CD8-positive, alpha-beta memory T cell (primary cell): ENCODE results near the gene PTCHD4. TPM values are rescaled to one million over a fixed set of nuclear protein-coding genes. Genes with fewer than 3 reads are reported as not detected.
"Not testable (repeated sequence)": the region's sequence is repeated elsewhere in the genome, so short reads cannot be mapped to it uniquely, and the experiment has no call there.

ENCODE experiments used
- CTCF ChIA-PET: fragments of 350-600 bp; sonication (Branson Sonifier 250); formaldehyde crosslinking; loops from one replicate; lab custom pipeline; 2021; ENCODE audit warnings: antibody characterized with exemption; lab: Charles Lee
- POLR2A ChIA-PET: fragments of 350-600 bp; sonication (Branson Sonifier 250); formaldehyde crosslinking; loops from one replicate; lab custom pipeline; 2021; ENCODE audit warnings: antibody characterized with exemption; lab: Charles Lee
- DNase-seq, 5 donors: peaks; one replicate each; pipeline versions ENCODE4 v3.0.0 to v3.0.0-alpha.2; 2020 to 2022; ENCODE audit warnings: mixed read lengths in 1 of 5
- H3K27ac ChIP-seq: one replicate; pipeline ENCODE4 v1.7.0; 2013; ENCODE audit warnings: low read depth, mild to moderate bottlenecking, low read length, moderate library complexity
- H3K27me3 ChIP-seq: 2 replicates; pipeline ENCODE4 v1.7.0; 2013; ENCODE audit warnings: low read length, mild to moderate bottlenecking; ENCODE audit not compliant: insufficient read depth, poor library complexity, severe bottlenecking
- H3K36me3 ChIP-seq: 2 replicates; pipeline ENCODE4 v1.7.0; 2013; ENCODE audit warnings: mild to moderate bottlenecking, low read length, moderate library complexity; ENCODE audit not compliant: insufficient read depth
- H3K4me1 ChIP-seq: 2 replicates; pipeline ENCODE4 v1.7.0; 2013; ENCODE audit warnings: mild to moderate bottlenecking, low read length, moderate library complexity; ENCODE audit not compliant: insufficient read depth
- H3K4me3 ChIP-seq: 2 replicates; pipeline ENCODE4 v1.7.0; 2013; ENCODE audit warnings: mild to moderate bottlenecking, low read length
- H3K9me3 ChIP-seq: 2 replicates; pipeline ENCODE4 v1.7.0; 2013; ENCODE audit warnings: mild to moderate bottlenecking, low read length
- H3K27ac Mint-ChIP-seq, 8 donors: one replicate each; pipeline ENCODE4 v1.8.0; 2020 to 2021; ENCODE audit warnings: mixed read lengths in 8 of 8, mild to moderate bottlenecking in 6 of 8, inconsistent platforms in 3 of 8, moderate library complexity in 3 of 8
- H3K27me3 Mint-ChIP-seq, 2 donors: one replicate each; pipeline ENCODE4 v1.8.0; 2020 to 2021; ENCODE audit warnings: mixed read lengths in 2 of 2, mild to moderate bottlenecking in 1 of 2, moderate library complexity in 1 of 2
- H3K36me3 Mint-ChIP-seq, 3 donors: one replicate each; pipeline ENCODE4 v1.8.0; 2020 to 2021; ENCODE audit warnings: mixed read lengths in 3 of 3, inconsistent platforms in 1 of 3, mild to moderate bottlenecking in 1 of 3
- H3K4me1 Mint-ChIP-seq, 3 donors: one replicate each; pipeline ENCODE4 v1.8.0; 2020 to 2021; ENCODE audit warnings: mixed read lengths in 3 of 3, inconsistent platforms in 1 of 3, mild to moderate bottlenecking in 1 of 3
- H3K4me3 Mint-ChIP-seq, 7 donors: one replicate each; pipeline ENCODE4 v1.8.0; 2020 to 2021; ENCODE audit warnings: mixed read lengths in 7 of 7, mild to moderate bottlenecking in 6 of 7, moderate library complexity in 4 of 7, inconsistent platforms in 2 of 7
- H3K9me3 Mint-ChIP-seq, 5 donors: one replicate each; pipeline ENCODE4 v1.8.0; 2020 to 2022; ENCODE audit warnings: mixed read lengths in 5 of 5, mild to moderate bottlenecking in 3 of 5, moderate library complexity in 2 of 5, inconsistent platforms in 1 of 5
- polyA plus RNA-seq: library from polyadenylated mRNA; unstranded; fragments of 300-500 nt; fragmentation: Illumina TruSeq; gene quantifications from one replicate; pipeline ENCODE4 v1.2.3, GENCODE V29; 2021
- total RNA-seq, 2 experiments: library from RNA; stranded (reverse); gene quantifications; one replicate each; pipeline ENCODE4 v1.2.3, GENCODE V29; 2021

PTCHD4 gene
- total and polyA plus RNA-seq, 3 experiments from 2014 or later, result not detected

GRCh38 chr6:48110436-48111142 is 408 bp downstream of the PTCHD4 start:
- H3K27ac ChIP-seq, result no peak overlapping the region
- H3K36me3 Mint-ChIP-seq, result no peaks in the 10 kb centered on the region
- H3K27me3 ChIP-seq, result no peaks in the 10 kb centered on the region
- no peaks in the 10 kb centered on the region for H3K36me3 ChIP-seq
- no peaks in the 10 kb centered on the region for H3K4me1 Mint-ChIP-seq
- H3K4me3 ChIP-seq, result no peak overlapping the region
- DNase-seq, result no peak
- H3K4me1 ChIP-seq, result no peaks in the 10 kb centered on the region
- POLR2A ChIA-PET, result no interaction called here
- H3K9me3 ChIP-seq, result no peaks in the 10 kb centered on the region
- H3K27me3 Mint-ChIP-seq, result no peaks in the 10 kb centered on the region
- peaks cover 0 to 4% (median 0%) of the 10 kb centered on the region in 5 donors for H3K9me3 Mint-ChIP-seq
- no peak overlapping the region for H3K27ac Mint-ChIP-seq
- H3K4me3 Mint-ChIP-seq, result no peak overlapping the region
- CTCF ChIA-PET, result no interaction called here

DNA sequence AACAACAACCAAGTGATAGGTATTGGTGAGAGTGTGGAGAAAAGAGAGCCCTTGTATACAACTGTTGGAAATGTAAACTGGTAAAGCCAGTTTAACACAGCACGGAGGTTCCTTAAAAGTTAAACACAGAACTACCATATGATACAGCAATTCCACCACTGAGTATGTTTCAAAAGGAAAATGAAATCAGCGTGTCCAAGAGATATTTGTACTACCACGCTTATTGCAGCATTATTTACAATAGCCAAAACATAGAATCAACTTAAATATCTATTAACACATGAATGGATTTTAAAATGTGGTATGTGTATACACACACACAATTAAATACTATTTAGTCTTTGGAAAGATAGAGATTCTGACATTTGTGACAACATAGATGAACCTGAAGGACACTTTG is 1.1 kb downstream of the PTCHD4 start:
- no peak overlapping the region for H3K27ac Mint-ChIP-seq
- ChIA-PET CTCF (no interaction called here), POLR2A (no interaction called here)
- no peaks in the 10 kb centered on the region for H3K36me3 ChIP-seq
- H3K36me3 Mint-ChIP-seq, result no peaks in the 10 kb centered on the region
- H3K4me1 Mint-ChIP-seq, result no peaks in the 10 kb centered on the region
- H3K27me3 ChIP-seq, result no peaks in the 10 kb centered on the region
- H3K9me3 Mint-ChIP-seq, result peaks cover 0 to 9% (median 3%) of the 10 kb centered on the region in 5 donors
- no peak overlapping the region for H3K4me3 Mint-ChIP-seq
- DNase-seq, result no peak
- H3K4me1 ChIP-seq, result no peaks in the 10 kb centered on the region
- no peak overlapping the region for H3K4me3 ChIP-seq
- H3K9me3 ChIP-seq, result no peaks in the 10 kb centered on the region
- H3K27me3 Mint-ChIP-seq, result no peaks in the 10 kb centered on the region
- H3K27ac ChIP-seq, result no peak overlapping the region

DNA sequence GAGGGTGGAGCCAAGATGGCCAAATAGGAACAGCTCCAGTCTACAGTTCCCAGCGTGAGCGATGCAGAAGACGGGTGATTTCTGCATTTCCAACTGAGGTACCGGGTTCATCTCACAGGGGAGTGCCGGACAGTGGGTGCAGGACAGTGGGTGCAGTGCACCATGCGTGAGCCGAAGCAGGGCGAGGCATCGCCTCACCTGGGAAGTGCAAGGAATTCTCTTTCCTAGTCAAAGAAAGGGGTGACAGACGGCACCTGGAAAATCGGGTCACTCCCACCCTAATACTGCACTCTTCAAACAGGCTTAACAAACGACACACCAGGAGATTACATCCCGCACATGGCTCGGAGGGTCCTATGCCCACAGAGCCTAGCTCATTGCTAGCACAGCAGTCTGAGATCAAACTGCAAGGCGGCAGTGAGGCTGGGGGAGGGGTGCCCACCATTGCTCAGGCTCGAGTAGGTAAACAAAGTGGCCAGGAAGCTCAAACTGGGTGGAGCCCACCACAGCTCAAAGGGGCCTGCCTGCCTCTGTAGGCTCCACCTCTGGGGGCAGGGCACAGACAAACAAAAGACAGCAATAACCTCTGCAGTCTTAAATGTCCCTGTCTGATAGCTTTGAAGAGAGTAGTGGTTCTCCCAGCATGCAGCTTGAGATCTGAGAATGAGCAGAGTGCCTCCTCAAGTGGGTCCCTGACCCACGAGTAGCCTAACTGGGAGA is 8.4 kb downstream of the PTCHD4 start:
- H3K4me3 ChIP-seq, H3K27me3 ChIP-seq, H3K4me1 ChIP-seq, POLR2A ChIA-PET, H3K9me3 ChIP-seq, H3K27ac ChIP-seq, H3K36me3 Mint-ChIP-seq, H3K27me3 Mint-ChIP-seq, H3K36me3 ChIP-seq, CTCF ChIA-PET, H3K4me1 Mint-ChIP-seq, DNase-seq, H3K4me3 Mint-ChIP-seq: not testable (repeated sequence)
- Mint-ChIP-seq H3K9me3 (peaks cover 4 to 21% (median 5%) of the 10 kb centered on the region in 5 donors), H3K27ac (peak overlapping the region in 1 of 8 donors; percentile 50)

DNA sequence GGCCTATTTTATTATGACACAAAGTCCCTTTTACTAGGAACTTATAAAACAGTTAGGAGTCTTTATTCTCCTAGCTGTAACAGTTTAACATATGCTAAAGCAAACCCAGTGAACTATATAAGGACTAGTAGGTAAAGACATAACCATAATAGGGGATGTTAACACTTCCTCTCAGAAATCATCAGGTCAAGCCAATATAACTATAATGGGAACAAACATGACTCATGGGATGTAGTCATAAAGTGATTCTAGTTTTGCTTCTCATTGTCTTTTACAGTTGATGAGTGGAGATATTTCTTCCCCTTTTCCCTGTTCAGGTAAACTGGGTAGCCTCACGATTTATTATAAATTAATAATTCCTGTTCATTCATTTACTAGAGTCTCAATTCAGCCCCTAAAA is 9.7 kb downstream of the PTCHD4 start:
- POLR2A ChIA-PET, result no interaction called here
- H3K36me3 ChIP-seq, result no peaks in the 10 kb centered on the region
- Mint-ChIP-seq H3K4me3 (no peak overlapping the region), H3K4me1 (no peaks in the 10 kb centered on the region), H3K36me3 (no peaks in the 10 kb centered on the region), H3K27me3 (no peaks in the 10 kb centered on the region), H3K27ac (no peak overlapping the region), H3K9me3 (peaks cover 5 to 22% (median 5%) of the 10 kb centered on the region in 5 donors)
- H3K4me1 ChIP-seq, result no peaks in the 10 kb centered on the region
- CTCF ChIA-PET, result no interaction called here
- H3K27me3 ChIP-seq, result no peaks in the 10 kb centered on the region
- DNase-seq, result no peak
- no peak overlapping the region for H3K4me3 ChIP-seq
- no peaks in the 10 kb centered on the region for H3K9me3 ChIP-seq
- no peak overlapping the region for H3K27ac ChIP-seq

GRCh38 chr6:48100588-48100895 is 10.5 kb downstream of the PTCHD4 start:
- H3K27me3 ChIP-seq, result no peaks in the 10 kb centered on the region
- no peaks in the 10 kb centered on the region for H3K36me3 ChIP-seq
- peaks cover 2 to 19% (median 5%) of the 10 kb centered on the region in 5 donors for H3K9me3 Mint-ChIP-seq
- H3K4me1 ChIP-seq, result no peaks in the 10 kb centered on the region
- no peak overlapping the region for H3K4me3 ChIP-seq
- no peak for DNase-seq
- CTCF ChIA-PET, result no interaction called here
- no peaks in the 10 kb centered on the region for H3K9me3 ChIP-seq
- no peaks in the 10 kb centered on the region for H3K4me1 Mint-ChIP-seq
- POLR2A ChIA-PET, result no interaction called here
- no peaks in the 10 kb centered on the region for H3K27me3 Mint-ChIP-seq
- H3K4me3 Mint-ChIP-seq, result no peak overlapping the region
- H3K36me3 Mint-ChIP-seq, result no peaks in the 10 kb centered on the region
- H3K27ac Mint-ChIP-seq, result no peak overlapping the region
- H3K27ac ChIP-seq, result no peak overlapping the region

DNA sequence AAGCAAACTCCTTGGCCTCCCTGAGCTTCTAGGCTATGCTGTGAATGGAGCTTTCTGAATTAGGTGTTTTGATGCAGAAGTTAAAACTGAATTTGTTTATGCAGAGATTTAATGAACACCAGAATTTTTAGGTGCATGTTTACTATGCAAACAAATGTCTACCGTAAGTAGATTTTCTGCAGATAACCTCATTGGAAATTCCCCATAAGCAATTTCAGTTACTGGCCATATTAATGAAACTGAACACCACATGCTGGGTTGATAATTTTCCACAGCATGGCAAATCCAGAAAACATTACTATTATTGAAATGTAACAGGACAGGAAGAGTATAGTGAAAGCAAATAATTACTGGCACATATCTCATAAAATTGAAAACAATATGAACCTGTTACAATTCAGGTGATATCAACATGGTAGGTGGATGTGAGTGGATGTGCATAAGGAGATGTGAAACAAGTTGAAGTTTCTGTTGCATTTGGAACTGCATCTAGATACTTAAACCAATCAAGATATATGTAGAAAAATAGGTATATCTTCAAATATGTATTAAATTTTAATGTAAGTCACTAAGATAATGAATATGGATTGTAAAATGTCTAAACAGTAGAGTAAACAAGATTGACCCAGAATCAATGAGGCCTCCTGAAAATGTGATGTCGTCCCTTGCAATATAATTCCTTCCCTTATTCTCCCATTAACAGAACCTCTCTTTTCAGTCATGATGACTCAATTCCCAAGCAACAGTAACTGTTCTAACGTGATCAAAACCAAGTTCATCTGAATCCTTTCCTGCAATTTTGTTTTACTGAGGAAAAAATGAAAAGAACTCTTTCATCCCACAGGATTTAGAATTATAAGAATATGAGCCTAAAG is 11.0 kb downstream of the PTCHD4 start:
- H3K4me1 ChIP-seq, result no peaks in the 10 kb centered on the region
- H3K4me1 Mint-ChIP-seq, result no peaks in the 10 kb centered on the region
- POLR2A ChIA-PET, result no interaction called here
- no peak overlapping the region for H3K4me3 Mint-ChIP-seq
- no peaks in the 10 kb centered on the region for H3K36me3 Mint-ChIP-seq
- no peaks in the 10 kb centered on the region for H3K36me3 ChIP-seq
- H3K4me3 ChIP-seq, result no peak overlapping the region
- H3K27ac Mint-ChIP-seq, result no peak overlapping the region
- H3K27ac ChIP-seq, result no peak overlapping the region
- H3K9me3 ChIP-seq, result no peaks in the 10 kb centered on the region
- CTCF ChIA-PET, result no interaction called here
- H3K27me3 ChIP-seq, result no peaks in the 10 kb centered on the region
- H3K9me3 Mint-ChIP-seq, result peaks cover 0 to 14% (median 5%) of the 10 kb centered on the region in 5 donors
- H3K27me3 Mint-ChIP-seq, result no peaks in the 10 kb centered on the region
- DNase-seq, result no peak

DNA sequence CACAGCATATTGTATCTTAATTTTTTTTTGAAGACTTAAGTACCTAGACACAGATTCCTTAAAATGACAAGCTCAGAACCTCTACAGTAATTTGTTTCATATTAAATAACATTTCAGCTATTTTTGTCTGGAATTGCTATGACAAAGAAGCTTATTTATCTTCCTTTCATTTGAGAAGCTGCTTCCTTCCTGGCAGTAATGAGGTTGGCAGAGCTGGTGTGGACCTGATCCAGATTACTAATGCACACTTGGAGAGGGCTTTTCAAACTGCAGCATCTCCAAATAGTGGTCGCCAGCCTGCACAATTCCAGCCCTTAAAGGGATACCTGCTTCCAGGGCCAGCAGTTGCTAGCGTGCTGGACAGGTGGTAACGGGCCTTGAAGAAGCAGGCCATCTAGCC is 12.1 kb downstream of the PTCHD4 start:
- ChIA-PET POLR2A (no interaction called here), CTCF (no interaction called here)
- H3K4me3 Mint-ChIP-seq, result no peak overlapping the region
- no peaks in the 10 kb centered on the region for H3K4me1 ChIP-seq
- no peaks in the 10 kb centered on the region for H3K27me3 Mint-ChIP-seq
- H3K4me3 ChIP-seq, result no peak overlapping the region
- no peaks in the 10 kb centered on the region for H3K27me3 ChIP-seq
- H3K36me3 ChIP-seq, result no peaks in the 10 kb centered on the region
- H3K9me3 Mint-ChIP-seq, result peaks cover 0 to 11% (median 5%) of the 10 kb centered on the region in 5 donors
- H3K9me3 ChIP-seq, result no peaks in the 10 kb centered on the region
- no peak overlapping the region for H3K27ac Mint-ChIP-seq
- no peaks in the 10 kb centered on the region for H3K36me3 Mint-ChIP-seq
- no peak for DNase-seq
- no peak overlapping the region for H3K27ac ChIP-seq
- no peaks in the 10 kb centered on the region for H3K4me1 Mint-ChIP-seq
